HepG2 (cell line): ENCODE measurements around the gene POU5F1. TPM values are rescaled to one million over a fixed set of nuclear protein-coding genes. Genes with fewer than 3 reads are reported as not detected.

Source experiments
- CENPT ChIP-seq: sonication (generic); formaldehyde crosslinking; IDR thresholded peaks from 2 replicates; pipeline ENCODE4 v1.8.0; 2022; ENCODE audit warnings: low read depth, mild to moderate bottlenecking, moderate library complexity, missing genetic modification reagents
- GTF3A ChIP-seq: sonication (generic); formaldehyde crosslinking; conservative IDR thresholded peaks from 2 replicates; pipeline ENCODE4 v1.4.0; 2020; ENCODE audit warnings: mild to moderate bottlenecking, missing genetic modification reagents
- HDAC6 ChIP-seq: fragments of 200-600 bp; sonication (generic); IDR thresholded peaks from 2 replicates; pipeline ENCODE4 v1.7.0; 2017; ENCODE audit warnings: mild to moderate bottlenecking, antibody characterized with exemption, low read length, low read depth
- HNRNPK ChIP-seq: fragments of 200-400 bp; formaldehyde crosslinking; IDR thresholded peaks from 2 replicates; pipeline ENCODE4 v1.6.1; 2018; ENCODE audit warnings: low read length, low read depth, moderate library complexity, mild to moderate bottlenecking; ENCODE audit not compliant: poor library complexity, severe bottlenecking
- KDM5A ChIP-seq: fragments of 200-600 bp; sonication (generic); IDR thresholded peaks from 2 replicates; pipeline ENCODE4 v1.7.0; 2018; ENCODE audit warnings: antibody characterized with exemption, mild to moderate bottlenecking, low read length, borderline replicate concordance
- KLF13 ChIP-seq: sonication (generic); formaldehyde crosslinking; IDR thresholded peaks from 2 replicates; pipeline ENCODE4 v1.4.0; 2020; ENCODE audit warnings: mild to moderate bottlenecking, missing genetic modification reagents
- LCORL ChIP-seq, 2 experiments: fragments of 450-650 bp in 1 of 2; sonication (generic) in 1 of 2; formaldehyde crosslinking in 1 of 2; IDR thresholded peaks; 2 replicates each; pipeline versions ENCODE4 v1.5.0 to v1.6.1; 2017 to 2020; ENCODE audit warnings: antibody characterized with exemption in 1 of 2, missing genetic modification reagents in 1 of 2
- PLRG1 ChIP-seq: fragments of 450-650 bp; conservative IDR thresholded peaks from 2 replicates; pipeline ENCODE4 v1.6.1; 2016
- RBAK ChIP-seq: sonication (generic); formaldehyde crosslinking; IDR thresholded peaks from 2 replicates; pipeline ENCODE4 v1.5.1; 2020; ENCODE audit warnings: mild to moderate bottlenecking, missing genetic modification reagents
- RFX3 ChIP-seq: IDR thresholded peaks from 2 replicates; pipeline ENCODE4 v1.6.1; 2016; ENCODE audit warnings: missing biosample characterization, missing genetic modification reagents
- SP5 ChIP-seq: IDR thresholded peaks from 2 replicates; pipeline ENCODE4 v1.6.1; 2016; ENCODE audit warnings: low read depth, borderline replicate concordance
- TOE1 ChIP-seq: sonication (generic); formaldehyde crosslinking; IDR thresholded peaks from 2 replicates; pipeline ENCODE4 v1.4.0; 2020; ENCODE audit warnings: mild to moderate bottlenecking, missing genetic modification reagents
- YEATS2 ChIP-seq: sonication (generic); formaldehyde crosslinking; IDR thresholded peaks from 2 replicates; pipeline ENCODE4 v1.4.0; 2020; ENCODE audit warnings: missing genetic modification reagents, borderline replicate concordance
- ZFP1 ChIP-seq: IDR thresholded peaks from 2 replicates; pipeline ENCODE4 v1.6.1; 2016
- ZNF264 ChIP-seq: sonication (generic); formaldehyde crosslinking; IDR thresholded peaks from 2 replicates; pipeline ENCODE4 v1.4.0; 2020; ENCODE audit warnings: missing genetic modification reagents
- ZNF460 ChIP-seq: sonication (generic); formaldehyde crosslinking; IDR thresholded peaks from 2 replicates; pipeline ENCODE4 v1.5.1; 2020; ENCODE audit warnings: missing genetic modification reagents, mild to moderate bottlenecking, borderline replicate concordance
- ZNF616 ChIP-seq: sonication (generic); formaldehyde crosslinking; IDR thresholded peaks from 2 replicates; pipeline ENCODE4 v1.5.0; 2020; ENCODE audit warnings: low read depth, mild to moderate bottlenecking, missing genetic modification reagents
- ZNF709 ChIP-seq: sonication (generic); formaldehyde crosslinking; IDR thresholded peaks from 2 replicates; pipeline ENCODE4 v1.5.0; 2020; ENCODE audit warnings: mild to moderate bottlenecking, missing genetic modification reagents
- ZNF768 ChIP-seq: sonication (generic); formaldehyde crosslinking; IDR thresholded peaks from 2 replicates; pipeline ENCODE4 v1.4.0; 2020; ENCODE audit warnings: missing genetic modification reagents
- ZSCAN30 ChIP-seq: sonication (generic); formaldehyde crosslinking; IDR thresholded peaks from 2 replicates; pipeline ENCODE4 v1.5.0; 2020; ENCODE audit warnings: mild to moderate bottlenecking, missing genetic modification reagents
- polyA plus RNA-seq, 8 experiments: library from polyadenylated mRNA; depleted of rRNA in 3 of 8; stranded (reverse) in 7 of 8; unstranded in 1 of 8; fragments of >200 nt; fragmentation: Illumina TruSeq in 4 of 8; extraction: Trizol in 4 of 8; gene quantifications; 2 replicates each; pipeline versions ENCODE4 v1.2.1 to v1.2.3, GENCODE V29; 2011 to 2016; ENCODE audit warnings: low read depth in 4 of 8, missing spikeins in 1 of 8, mixed read lengths in 1 of 8; ENCODE audit not compliant: insufficient read depth in 1 of 8
- total RNA-seq, 5 experiments: library from RNA; depleted of rRNA; stranded (reverse); fragments of >200 nt; fragmentation: Illumina TruSeq; extraction: Trizol; gene quantifications; 2 replicates each; pipeline ENCODE4 v1.2.3, GENCODE V29; 2016; ENCODE audit warnings: low read depth in 1 of 5
- TF ChIP-seq, protein P1 (sequence below): sonication (generic); formaldehyde crosslinking; IDR thresholded peaks from 2 replicates; pipeline ENCODE4 v1.8.1; 2022; ENCODE audit warnings: mild to moderate bottlenecking, missing genetic modification reagents
- TF ChIP-seq, protein P2 (sequence below): fragments of 450-650 bp; IDR thresholded peaks from 2 replicates; pipeline ENCODE4 v1.6.1; 2016
- TF ChIP-seq, protein P3 (sequence below): sonication (generic); formaldehyde crosslinking; IDR thresholded peaks from 2 replicates; pipeline ENCODE4 v1.8.0; 2022; ENCODE audit warnings: missing genetic modification reagents, mild to moderate bottlenecking, borderline replicate concordance
- TF ChIP-seq, protein P4 (sequence below): sonication (generic); formaldehyde crosslinking; IDR thresholded peaks from 2 replicates; pipeline ENCODE4 v1.5.0; 2020; ENCODE audit warnings: mild to moderate bottlenecking, missing genetic modification reagents

The POU5F1 gene
- total and polyA plus RNA-seq, 2 of the 13 experiments (the other 11 are each of a cell fraction or from before 2014, with no cell fraction given) = 2.5 to 7.2 TPM

DNA sequence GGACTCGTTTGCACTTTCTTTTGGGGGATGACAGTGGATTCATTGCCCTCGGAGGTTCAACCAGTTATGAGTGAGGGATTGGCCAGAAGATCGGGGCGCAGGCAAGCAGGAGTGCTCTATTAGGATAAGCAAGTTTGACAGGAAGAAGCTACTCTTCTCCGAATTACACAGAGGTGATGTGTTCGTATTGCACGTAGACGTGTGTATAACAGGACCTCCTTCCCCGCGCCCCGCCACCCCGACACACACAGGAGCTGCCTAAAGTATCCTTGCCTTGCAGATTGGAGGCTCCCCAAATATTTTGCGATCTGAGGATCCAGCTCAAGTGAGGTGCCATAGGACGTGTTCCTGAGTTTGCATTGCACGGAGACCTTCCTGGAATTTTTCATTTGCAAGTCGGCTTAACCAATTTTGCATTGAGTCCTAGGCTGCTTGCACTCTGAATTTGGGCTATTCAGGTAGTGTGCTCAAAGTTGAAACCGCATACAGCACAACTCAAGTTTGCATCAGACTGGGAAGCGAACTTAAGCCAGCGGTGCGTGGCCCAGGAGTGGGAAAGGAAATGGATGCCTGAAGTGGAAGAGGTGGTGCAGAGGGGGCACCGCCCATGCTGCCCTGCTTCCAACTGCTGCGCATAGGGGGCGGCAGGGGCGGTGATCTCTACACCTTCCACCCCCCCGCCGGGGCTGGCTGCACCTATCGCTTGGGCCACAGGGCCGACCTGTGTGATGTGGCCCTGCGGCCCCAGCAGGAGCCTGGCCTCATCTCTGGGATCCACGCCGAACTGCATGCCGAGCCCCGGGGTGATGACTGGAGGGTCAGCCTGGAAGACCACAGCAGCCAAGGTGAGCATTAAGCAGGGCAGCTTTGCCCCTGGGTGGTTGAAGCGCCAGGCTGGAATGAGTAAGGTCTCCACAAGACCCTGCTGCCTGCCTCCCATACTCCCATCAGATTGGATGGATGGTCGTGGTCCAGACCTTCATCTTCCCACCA is 11.3 kb downstream of the POU5F1 start (continued):
- TF ChIP-seq, protein P1, sequence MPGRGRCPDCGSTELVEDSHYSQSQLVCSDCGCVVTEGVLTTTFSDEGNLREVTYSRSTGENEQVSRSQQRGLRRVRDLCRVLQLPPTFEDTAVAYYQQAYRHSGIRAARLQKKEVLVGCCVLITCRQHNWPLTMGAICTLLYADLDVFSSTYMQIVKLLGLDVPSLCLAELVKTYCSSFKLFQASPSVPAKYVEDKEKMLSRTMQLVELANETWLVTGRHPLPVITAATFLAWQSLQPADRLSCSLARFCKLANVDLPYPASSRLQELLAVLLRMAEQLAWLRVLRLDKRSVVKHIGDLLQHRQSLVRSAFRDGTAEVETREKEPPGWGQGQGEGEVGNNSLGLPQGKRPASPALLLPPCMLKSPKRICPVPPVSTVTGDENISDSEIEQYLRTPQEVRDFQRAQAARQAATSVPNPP (CRISPR knock-in tag) = no peak
- no peak for TF ChIP-seq ZFP1 (CRISPR knock-in tag)
- TF ChIP-seq, protein P2, sequence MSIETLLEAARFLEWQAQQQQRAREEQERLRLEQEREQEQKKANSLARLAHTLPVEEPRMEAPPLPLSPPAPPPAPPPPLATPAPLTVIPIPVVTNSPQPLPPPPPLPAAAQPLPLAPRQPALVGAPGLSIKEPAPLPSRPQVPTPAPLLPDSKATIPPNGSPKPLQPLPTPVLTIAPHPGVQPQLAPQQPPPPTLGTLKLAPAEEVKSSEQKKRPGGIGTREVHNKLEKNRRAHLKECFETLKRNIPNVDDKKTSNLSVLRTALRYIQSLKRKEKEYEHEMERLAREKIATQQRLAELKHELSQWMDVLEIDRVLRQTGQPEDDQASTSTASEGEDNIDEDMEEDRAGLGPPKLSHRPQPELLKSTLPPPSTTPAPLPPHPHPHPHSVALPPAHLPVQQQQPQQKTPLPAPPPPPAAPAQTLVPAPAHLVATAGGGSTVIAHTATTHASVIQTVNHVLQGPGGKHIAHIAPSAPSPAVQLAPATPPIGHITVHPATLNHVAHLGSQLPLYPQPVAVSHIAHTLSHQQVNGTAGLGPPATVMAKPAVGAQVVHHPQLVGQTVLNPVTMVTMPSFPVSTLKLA = no peak
- TF ChIP-seq GTF3A (CRISPR knock-in tag) = no peak
- no peak for TF ChIP-seq LCORL (IDR thresholded peaks at IDR 0.05)
- TF ChIP-seq LCORL (CRISPR knock-in tag; IDR thresholded peaks at IDR 0.05) = no peak
- TF ChIP-seq, protein P3, sequence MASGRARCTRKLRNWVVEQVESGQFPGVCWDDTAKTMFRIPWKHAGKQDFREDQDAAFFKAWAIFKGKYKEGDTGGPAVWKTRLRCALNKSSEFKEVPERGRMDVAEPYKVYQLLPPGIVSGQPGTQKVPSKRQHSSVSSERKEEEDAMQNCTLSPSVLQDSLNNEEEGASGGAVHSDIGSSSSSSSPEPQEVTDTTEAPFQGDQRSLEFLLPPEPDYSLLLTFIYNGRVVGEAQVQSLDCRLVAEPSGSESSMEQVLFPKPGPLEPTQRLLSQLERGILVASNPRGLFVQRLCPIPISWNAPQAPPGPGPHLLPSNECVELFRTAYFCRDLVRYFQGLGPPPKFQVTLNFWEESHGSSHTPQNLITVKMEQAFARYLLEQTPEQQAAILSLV (CRISPR knock-in tag) = no peak; the same call in 1 of the 2 replicates
- no peak for TF ChIP-seq KLF13
- no peak for TF ChIP-seq ZNF616 (CRISPR knock-in tag)
- no peak for TF ChIP-seq HDAC6
- TF ChIP-seq HNRNPK = no peak
- no peak for TF ChIP-seq ZNF460 (CRISPR knock-in tag)
- no peak for TF ChIP-seq ZSCAN30 (CRISPR knock-in tag)
- TF ChIP-seq YEATS2 = no peak
- TF ChIP-seq, protein P4, sequence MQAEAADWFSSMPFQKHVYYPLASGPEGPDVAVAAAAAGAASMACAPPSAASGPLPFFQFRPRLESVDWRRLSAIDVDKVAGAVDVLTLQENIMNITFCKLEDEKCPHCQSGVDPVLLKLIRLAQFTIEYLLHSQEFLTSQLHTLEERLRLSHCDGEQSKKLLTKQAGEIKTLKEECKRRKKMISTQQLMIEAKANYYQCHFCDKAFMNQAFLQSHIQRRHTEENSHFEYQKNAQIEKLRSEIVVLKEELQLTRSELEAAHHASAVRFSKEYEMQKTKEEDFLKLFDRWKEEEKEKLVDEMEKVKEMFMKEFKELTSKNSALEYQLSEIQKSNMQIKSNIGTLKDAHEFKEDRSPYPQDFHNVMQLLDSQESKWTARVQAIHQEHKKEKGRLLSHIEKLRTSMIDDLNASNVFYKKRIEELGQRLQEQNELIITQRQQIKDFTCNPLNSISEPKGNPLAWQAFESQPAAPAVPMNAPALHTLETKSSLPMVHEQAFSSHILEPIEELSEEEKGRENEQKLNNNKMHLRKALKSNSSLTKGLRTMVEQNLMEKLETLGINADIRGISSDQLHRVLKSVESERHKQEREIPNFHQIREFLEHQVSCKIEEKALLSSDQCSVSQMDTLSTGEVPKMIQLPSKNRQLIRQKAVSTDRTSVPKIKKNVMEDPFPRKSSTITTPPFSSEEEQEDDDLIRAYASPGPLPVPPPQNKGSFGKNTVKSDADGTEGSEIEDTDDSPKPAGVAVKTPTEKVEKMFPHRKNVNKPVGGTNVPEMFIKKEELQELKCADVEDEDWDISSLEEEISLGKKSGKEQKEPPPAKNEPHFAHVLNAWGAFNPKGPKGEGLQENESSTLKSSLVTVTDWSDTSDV = peak; percentile 45; the same call in 1 of the 2 replicates
- no peak for TF ChIP-seq PLRG1
- TF ChIP-seq KDM5A = 0 out of 2 replicates have a peak, but pooled peaks have one; percentile 8
- peak; percentile 62; the same call in 1 of the 2 replicates for TF ChIP-seq CENPT
- TF ChIP-seq TOE1 = no peak; the same call in 1 of the 2 replicates
- TF ChIP-seq ZNF768 (CRISPR knock-in tag) = no peak
- TF ChIP-seq SP5 (CRISPR knock-in tag) = 0 out of 2 replicates have a peak, but pooled peaks have one; percentile 7
- TF ChIP-seq ZNF709 (CRISPR knock-in tag) = no peak
- no peak for TF ChIP-seq ZNF264 (CRISPR knock-in tag)
- TF ChIP-seq RFX3 (CRISPR knock-in tag) = no peak
- no peak for TF ChIP-seq RBAK (CRISPR knock-in tag)
